ENCODE measurements around the gene SLC5A3. TPM values are rescaled to one million over a fixed set of nuclear protein-coding genes. Genes with fewer than 3 reads are reported as not detected.

SLC5A3 gene
- total RNA-seq, 1 experiment from 2014 or later: 12.3 TPM

GRCh38 chr21:34085129-34085528 is 11.8 kb downstream of the SLC5A3 start:
- Histone ChIP-seq H3K79me2 (ENCODE audit: insufficient read depth, low read length) (peaks cover 38% of the 10 kb centered on the region; the same call in 1 of the 2 replicates), H3T11ph (ENCODE audit: low read length) (no peak overlapping the region), H2BK5ac (ENCODE audit: insufficient read length, low read length) (no peak overlapping the region), H2BK20ac (ENCODE audit: low read depth, low read length, poor library complexity, severe bottlenecking) (no peak overlapping the region), H3K4me1 (ENCODE audit: insufficient read depth, low read length) (peaks cover 14% of the 10 kb centered on the region; the same call in 1 of the 2 replicates), H2BK120ac (ENCODE audit: low read depth, low read length, poor library complexity, severe bottlenecking) (no peak overlapping the region), H3K18ac (ENCODE audit: insufficient read length, low read depth, low read length) (no peak overlapping the region), H4K5ac (ENCODE audit: insufficient read length, low read depth, low read length) (no peak overlapping the region), H3K23ac (ENCODE audit: insufficient read length, low read depth, low read length) (no peak overlapping the region), H3K4me2 (ENCODE audit: insufficient read depth, insufficient read length, low read length) (peak overlapping the region; percentile 4), H3K23me2 (ENCODE audit: insufficient read length, low read depth, low read length, poor library complexity, severe bottlenecking) (no peaks in the 10 kb centered on the region), H3K79me1 (ENCODE audit: insufficient read depth, low read depth, low read length, poor library complexity, severe bottlenecking) (peaks cover 7% of the 10 kb centered on the region), H2BK15ac (ENCODE audit: low read depth, low read length) (no peak overlapping the region), H3K27ac (ENCODE audit: insufficient read length, low read depth, low read length) (no peak overlapping the region), H3K27me3 (ENCODE audit: insufficient read depth, low read length) (no peaks in the 10 kb centered on the region), H4K8ac (replicated peaks; ENCODE audit: insufficient read length, low read depth, low read length) (no peak overlapping the region), H3K56ac (ENCODE audit: insufficient read length, low read depth, low read length) (no peak overlapping the region), H3K14ac (ENCODE audit: insufficient read depth, low read length) (no peak overlapping the region), H4K20me1 (ENCODE audit: control insufficient read depth, insufficient read depth, insufficient read length) (no peaks in the 10 kb centered on the region), H4K91ac (ENCODE audit: insufficient read length, low read depth, low read length) (no peak overlapping the region), H3K4ac (ENCODE audit: low read depth, low read length) (no peak overlapping the region), H2BK12ac (ENCODE audit: insufficient read length, low read depth, low read length) (no peak overlapping the region), H2AFZ (ENCODE audit: low read length) (no peak overlapping the region), H3K9ac (ENCODE audit: extremely low read depth, insufficient read length, low read length) (no peak overlapping the region), H3K9me3 (ENCODE audit: control insufficient read depth, low read depth, low read length) (no peaks in the 10 kb centered on the region), H2AK5ac (ENCODE audit: insufficient read length, low read length) (no peak overlapping the region)
- no peak for TF ChIP-seq CTCF (conservative IDR thresholded peaks at IDR 0.05)
- Mint-ChIP-seq H3K4me3 (no peak overlapping the region), H3K9me3 (no peaks in the 10 kb centered on the region), H3K27ac (peak overlapping the region in 1 of 3 experiments; percentile 81; a peak in 2 of 7 replicates), H3K27me3 (ENCODE audit: low read depth) (no peaks in the 10 kb centered on the region), H3K4me1 (peaks cover 26 to 37% of the 10 kb centered on the region in 2 experiments), H3K36me3 (ENCODE audit: insufficient read depth in 1 of 3, low read depth in 3 of 3) (peaks cover 0 to 6% (median 4%) of the 10 kb centered on the region in 3 experiments; a peak in 3 of 7 replicates)
- no peak for DNase-seq
- no CpG with 5 or more reads among the region's 2 CpGs for WGBS (ENCODE audit: extremely low coverage, insufficient read length, low lambda C conversion rate)
